Measurements from ENCODE around the gene CAMTA1. TPM values are rescaled to one million over a fixed set of nuclear protein-coding genes. Genes with fewer than 3 reads are reported as not detected.

The CAMTA1 gene
- total RNA-seq, 1 donor from 2014 or later: 38.1 TPM

- Histone ChIP-seq H3K27me3 (ENCODE audit: control insufficient read depth in 3 of 3, insufficient read depth in 3 of 3, low read length in 3 of 3) (no peaks in the 10 kb centered on the region), H3K4me3 (ENCODE audit: low read length in 3 of 3) (no peak overlapping the region), H3K9ac (ENCODE audit: low read depth in 1 of 3, low read length in 3 of 3) (no peak overlapping the region), H3K36me3 (ENCODE audit: control insufficient read depth in 3 of 3, insufficient read depth in 3 of 3, low read length in 3 of 3) (peaks cover 0 to 4% (median 0%) of the 10 kb centered on the region in 3 donors), H3K4me1 (ENCODE audit: control insufficient read depth in 3 of 3, insufficient read depth in 3 of 3, low read length in 3 of 3) (peaks cover 15 to 21% (median 16%) of the 10 kb centered on the region in 3 donors), H3K9me3 (ENCODE audit: control insufficient read depth in 3 of 3, low read length in 3 of 3) (no peaks in the 10 kb centered on the region), H3K27ac (ENCODE audit: low read depth, low read length) (no peak overlapping the region)
Observed at GRCh38 chr1:6790146-6790545, 4.9 kb downstream of the CAMTA1 start.

DNA sequence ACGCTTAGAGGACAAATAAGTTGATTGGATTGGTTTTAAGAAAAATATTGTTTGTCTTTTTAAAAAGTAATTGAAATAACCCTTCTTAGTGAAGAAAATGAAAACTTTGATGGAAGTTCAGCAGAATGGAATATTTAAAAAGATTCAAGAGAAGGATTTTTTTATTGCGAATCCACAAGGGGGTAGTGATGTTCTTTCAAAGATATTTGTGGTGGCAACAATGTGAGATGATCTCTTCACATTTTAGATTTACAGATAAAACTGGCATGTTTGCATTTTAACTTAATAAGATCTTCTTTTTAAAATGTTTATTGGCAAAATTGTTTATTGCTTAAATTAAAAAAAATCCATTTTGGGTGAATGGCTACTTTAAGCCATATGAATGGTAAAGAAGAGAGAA lies 8.9 kb downstream of the CAMTA1 start:
- Histone ChIP-seq H3K4me3 (ENCODE audit: low read length in 3 of 3) (no peak overlapping the region), H3K4me1 (ENCODE audit: control insufficient read depth in 3 of 3, insufficient read depth in 3 of 3, low read length in 3 of 3) (peaks cover 3 to 11% (median 6%) of the 10 kb centered on the region in 3 donors), H3K9me3 (ENCODE audit: control insufficient read depth in 3 of 3, low read length in 3 of 3) (no peaks in the 10 kb centered on the region), H3K27ac (ENCODE audit: low read depth, low read length) (no peak overlapping the region), H3K27me3 (ENCODE audit: control insufficient read depth in 3 of 3, insufficient read depth in 3 of 3, low read length in 3 of 3) (no peaks in the 10 kb centered on the region), H3K36me3 (ENCODE audit: control insufficient read depth in 3 of 3, insufficient read depth in 3 of 3, low read length in 3 of 3) (no peaks in the 10 kb centered on the region), H3K9ac (ENCODE audit: low read depth in 1 of 3, low read length in 3 of 3) (no peak overlapping the region)

- H3K27ac ChIP-seq (ENCODE audit: low read depth, low read length): no peak overlapping the region
- H3K9me3 ChIP-seq (ENCODE audit: control insufficient read depth in 3 of 3, low read length in 3 of 3): no peaks in the 10 kb centered on the region
- H3K9ac ChIP-seq (ENCODE audit: low read depth in 1 of 3, low read length in 3 of 3): no peak overlapping the region
- H3K27me3 ChIP-seq (ENCODE audit: control insufficient read depth in 3 of 3, insufficient read depth in 3 of 3, low read length in 3 of 3): no peaks in the 10 kb centered on the region
- H3K4me1 ChIP-seq (ENCODE audit: control insufficient read depth in 3 of 3, insufficient read depth in 3 of 3, low read length in 3 of 3): peaks cover 3 to 14% (median 6%) of the 10 kb centered on the region in 3 donors
- no peaks in the 10 kb centered on the region for H3K36me3 ChIP-seq (ENCODE audit: control insufficient read depth in 3 of 3, insufficient read depth in 3 of 3, low read length in 3 of 3)
- H3K4me3 ChIP-seq (ENCODE audit: low read length in 3 of 3): no peak overlapping the region
Observed at GRCh38 chr1:6795203-6795602, 9.9 kb downstream of the CAMTA1 start.

GRCh38 chr1:6795661-6796060 lies 10.4 kb downstream of the CAMTA1 start:
- no peak overlapping the region for H3K4me3 ChIP-seq (ENCODE audit: low read length in 3 of 3)
- H3K27me3 ChIP-seq (ENCODE audit: control insufficient read depth in 3 of 3, insufficient read depth in 3 of 3, low read length in 3 of 3): no peaks in the 10 kb centered on the region
- no peaks in the 10 kb centered on the region for H3K9me3 ChIP-seq (ENCODE audit: control insufficient read depth in 3 of 3, low read length in 3 of 3)
- no peak overlapping the region for H3K9ac ChIP-seq (ENCODE audit: low read depth in 1 of 3, low read length in 3 of 3)
- peaks cover 5 to 14% (median 6%) of the 10 kb centered on the region in 3 donors for H3K4me1 ChIP-seq (ENCODE audit: control insufficient read depth in 3 of 3, insufficient read depth in 3 of 3, low read length in 3 of 3)
- no peaks in the 10 kb centered on the region for H3K36me3 ChIP-seq (ENCODE audit: control insufficient read depth in 3 of 3, insufficient read depth in 3 of 3, low read length in 3 of 3)
- no peak overlapping the region for H3K27ac ChIP-seq (ENCODE audit: low read depth, low read length)

DNA sequence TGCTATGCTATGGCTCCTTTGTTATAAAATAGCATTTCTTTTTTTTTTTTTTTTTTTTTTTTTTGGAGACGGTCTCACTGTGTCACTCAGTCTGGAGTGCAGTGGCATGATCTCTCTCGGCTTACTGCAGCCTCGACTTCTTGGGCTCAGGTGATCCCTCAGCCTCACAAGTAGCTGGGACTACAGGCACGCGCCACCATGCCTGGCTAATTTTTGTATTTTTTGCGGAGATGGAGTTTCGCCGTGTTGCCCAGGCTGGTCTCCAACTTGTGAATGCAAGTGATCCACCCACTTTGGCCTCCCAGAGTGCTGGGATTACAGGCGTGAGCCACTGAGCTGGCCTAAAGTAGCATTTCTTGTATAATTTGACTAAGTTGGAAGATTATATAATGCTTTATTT lies 10.8 kb downstream of the CAMTA1 start:
- Histone ChIP-seq H3K9me3 (ENCODE audit: control insufficient read depth in 3 of 3, low read length in 3 of 3) (no peaks in the 10 kb centered on the region), H3K36me3 (ENCODE audit: control insufficient read depth in 3 of 3, insufficient read depth in 3 of 3, low read length in 3 of 3) (no peaks in the 10 kb centered on the region), H3K4me3 (ENCODE audit: low read length in 3 of 3) (no peak overlapping the region), H3K4me1 (ENCODE audit: control insufficient read depth in 3 of 3, insufficient read depth in 3 of 3, low read length in 3 of 3) (peaks cover 8 to 17% (median 11%) of the 10 kb centered on the region in 3 donors), H3K27ac (ENCODE audit: low read depth, low read length) (no peak overlapping the region), H3K9ac (ENCODE audit: low read depth in 1 of 3, low read length in 3 of 3) (no peak overlapping the region), H3K27me3 (ENCODE audit: control insufficient read depth in 3 of 3, insufficient read depth in 3 of 3, low read length in 3 of 3) (no peaks in the 10 kb centered on the region)

- H3K4me1 ChIP-seq (ENCODE audit: control insufficient read depth in 3 of 3, insufficient read depth in 3 of 3, low read length in 3 of 3): peaks cover 15 to 22% (median 22%) of the 10 kb centered on the region in 3 donors
- H3K4me3 ChIP-seq (ENCODE audit: low read length in 3 of 3): no peak overlapping the region
- no peak overlapping the region for H3K27ac ChIP-seq (ENCODE audit: low read depth, low read length)
Observed at GRCh38 chr1:6799499-6799898, 14.2 kb downstream of the CAMTA1 start.

DNA sequence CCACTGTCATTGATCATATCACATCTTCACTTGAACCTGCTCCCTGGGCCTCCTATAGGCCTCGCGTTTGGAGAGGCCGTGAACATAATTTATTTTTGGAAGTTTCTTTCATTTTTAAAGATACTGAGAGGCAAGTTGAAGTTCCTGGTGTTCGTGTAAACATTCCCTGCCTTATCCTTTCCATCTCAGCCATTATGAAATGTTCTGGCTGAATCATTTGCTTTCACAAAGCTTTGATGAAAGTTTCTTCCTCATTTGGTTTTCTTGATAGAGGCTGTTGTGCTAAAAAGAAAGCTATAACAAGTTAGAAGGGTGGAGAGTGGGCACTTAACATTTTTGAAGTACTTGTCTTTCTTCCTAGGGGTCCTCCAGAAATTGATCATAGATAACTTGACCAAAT lies 15.5 kb downstream of the CAMTA1 start:
- Histone ChIP-seq H3K9ac (ENCODE audit: low read depth in 1 of 3, low read length in 3 of 3) (no peak overlapping the region), H3K36me3 (ENCODE audit: control insufficient read depth in 3 of 3, insufficient read depth in 3 of 3, low read length in 3 of 3) (no peaks in the 10 kb centered on the region), H3K4me3 (ENCODE audit: low read length in 3 of 3) (no peak overlapping the region), H3K27ac (ENCODE audit: low read depth, low read length) (no peak overlapping the region), H3K27me3 (ENCODE audit: control insufficient read depth in 3 of 3, insufficient read depth in 3 of 3, low read length in 3 of 3) (no peaks in the 10 kb centered on the region), H3K4me1 (ENCODE audit: control insufficient read depth in 3 of 3, insufficient read depth in 3 of 3, low read length in 3 of 3) (peaks cover 15 to 23% (median 16%) of the 10 kb centered on the region in 3 donors), H3K9me3 (ENCODE audit: control insufficient read depth in 3 of 3, low read length in 3 of 3) (no peaks in the 10 kb centered on the region)

More at GRCh38 chr1:6799499-6799898, 14.2 kb downstream of the CAMTA1 start:
- Histone ChIP-seq H3K27me3 (ENCODE audit: control insufficient read depth in 3 of 3, insufficient read depth in 3 of 3, low read length in 3 of 3) (no peaks in the 10 kb centered on the region), H3K9me3 (ENCODE audit: control insufficient read depth in 3 of 3, low read length in 3 of 3) (no peaks in the 10 kb centered on the region), H3K36me3 (ENCODE audit: control insufficient read depth in 3 of 3, insufficient read depth in 3 of 3, low read length in 3 of 3) (no peaks in the 10 kb centered on the region), H3K9ac (ENCODE audit: low read depth in 1 of 3, low read length in 3 of 3) (no peak overlapping the region)

DNA sequence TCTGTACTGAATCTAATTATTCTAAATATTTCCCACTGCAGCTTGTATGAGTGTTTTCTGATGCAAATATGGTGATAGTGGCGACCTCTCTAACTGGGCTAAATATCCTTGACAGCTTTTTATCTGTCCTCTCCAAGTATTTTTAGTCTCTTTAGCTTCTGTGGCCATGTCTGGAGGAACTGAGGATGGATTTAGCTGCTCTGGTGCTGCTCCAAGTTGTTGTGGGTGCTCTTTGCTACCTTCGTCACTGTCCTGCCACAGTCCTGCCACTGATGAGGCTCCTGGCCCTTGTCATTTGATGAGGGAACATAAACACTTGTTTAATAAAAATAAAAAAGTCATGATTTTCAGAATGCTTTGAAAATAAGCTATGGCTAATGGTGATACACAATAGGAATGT lies 15.9 kb downstream of the CAMTA1 start:
- no peak overlapping the region for H3K4me3 ChIP-seq (ENCODE audit: low read length in 3 of 3)
- no peak overlapping the region for H3K27ac ChIP-seq (ENCODE audit: low read depth, low read length)
- H3K4me1 ChIP-seq (ENCODE audit: control insufficient read depth in 3 of 3, insufficient read depth in 3 of 3, low read length in 3 of 3): peaks cover 15 to 25% (median 16%) of the 10 kb centered on the region in 3 donors
- no peak overlapping the region for H3K9ac ChIP-seq (ENCODE audit: low read depth in 1 of 3, low read length in 3 of 3)
- H3K36me3 ChIP-seq (ENCODE audit: control insufficient read depth in 3 of 3, insufficient read depth in 3 of 3, low read length in 3 of 3): no peaks in the 10 kb centered on the region
- H3K27me3 ChIP-seq (ENCODE audit: control insufficient read depth in 3 of 3, insufficient read depth in 3 of 3, low read length in 3 of 3): no peaks in the 10 kb centered on the region
- no peaks in the 10 kb centered on the region for H3K9me3 ChIP-seq (ENCODE audit: control insufficient read depth in 3 of 3, low read length in 3 of 3)

GRCh38 chr1:6801966-6802365 lies 16.7 kb downstream of the CAMTA1 start:
- Histone ChIP-seq H3K27ac (ENCODE audit: low read depth, low read length) (no peak overlapping the region), H3K27me3 (ENCODE audit: control insufficient read depth in 3 of 3, insufficient read depth in 3 of 3, low read length in 3 of 3) (no peaks in the 10 kb centered on the region), H3K4me1 (ENCODE audit: control insufficient read depth in 3 of 3, insufficient read depth in 3 of 3, low read length in 3 of 3) (peaks cover 15 to 30% (median 16%) of the 10 kb centered on the region in 3 donors), H3K4me3 (ENCODE audit: low read length in 3 of 3) (no peak overlapping the region), H3K9me3 (ENCODE audit: control insufficient read depth in 3 of 3, low read length in 3 of 3) (no peaks in the 10 kb centered on the region), H3K9ac (ENCODE audit: low read depth in 1 of 3, low read length in 3 of 3) (no peak overlapping the region), H3K36me3 (ENCODE audit: control insufficient read depth in 3 of 3, insufficient read depth in 3 of 3, low read length in 3 of 3) (no peaks in the 10 kb centered on the region)

- no peaks in the 10 kb centered on the region for H3K9me3 ChIP-seq (ENCODE audit: control insufficient read depth in 3 of 3, low read length in 3 of 3)
- H3K27me3 ChIP-seq (ENCODE audit: control insufficient read depth in 3 of 3, insufficient read depth in 3 of 3, low read length in 3 of 3): no peaks in the 10 kb centered on the region
- no peak overlapping the region for H3K9ac ChIP-seq (ENCODE audit: low read depth in 1 of 3, low read length in 3 of 3)
- no peak overlapping the region for H3K27ac ChIP-seq (ENCODE audit: low read depth, low read length)
- no peaks in the 10 kb centered on the region for H3K36me3 ChIP-seq (ENCODE audit: control insufficient read depth in 3 of 3, insufficient read depth in 3 of 3, low read length in 3 of 3)
- no peak overlapping the region for H3K4me3 ChIP-seq (ENCODE audit: low read length in 3 of 3)
- peaks cover 15 to 31% (median 16%) of the 10 kb centered on the region in 3 donors for H3K4me1 ChIP-seq (ENCODE audit: control insufficient read depth in 3 of 3, insufficient read depth in 3 of 3, low read length in 3 of 3)
Observed at GRCh38 chr1:6802454-6802853, 17.2 kb downstream of the CAMTA1 start.
